ENCODE results near the gene B4GALT2.

B4GALT2 gene

GRCh38 chr1:43974443-43975248, 4.4 kb upstream of the B4GALT2 start, which contains the start of gene ATP6V0B:
Gene ATP6V0B, plus strand, starts transcription at chr1:43974960. Its CDS starts 81 bp downstream, at chr1:43975041.
- peaks cover 6 to 52% of the 10 kb centered on the region in 2 donors for H3K4me1 ChIP-seq (ENCODE audit: control insufficient read depth in 1 of 2, insufficient read depth in 2 of 2, low read length in 2 of 2)
- no peaks in the 10 kb centered on the region for H3K27me3 ChIP-seq (ENCODE audit: low read depth, low read length)
- peak within 1 kb of the TSS; percentile 82 for H3K27ac ChIP-seq (ENCODE audit: low read length)

DNA sequence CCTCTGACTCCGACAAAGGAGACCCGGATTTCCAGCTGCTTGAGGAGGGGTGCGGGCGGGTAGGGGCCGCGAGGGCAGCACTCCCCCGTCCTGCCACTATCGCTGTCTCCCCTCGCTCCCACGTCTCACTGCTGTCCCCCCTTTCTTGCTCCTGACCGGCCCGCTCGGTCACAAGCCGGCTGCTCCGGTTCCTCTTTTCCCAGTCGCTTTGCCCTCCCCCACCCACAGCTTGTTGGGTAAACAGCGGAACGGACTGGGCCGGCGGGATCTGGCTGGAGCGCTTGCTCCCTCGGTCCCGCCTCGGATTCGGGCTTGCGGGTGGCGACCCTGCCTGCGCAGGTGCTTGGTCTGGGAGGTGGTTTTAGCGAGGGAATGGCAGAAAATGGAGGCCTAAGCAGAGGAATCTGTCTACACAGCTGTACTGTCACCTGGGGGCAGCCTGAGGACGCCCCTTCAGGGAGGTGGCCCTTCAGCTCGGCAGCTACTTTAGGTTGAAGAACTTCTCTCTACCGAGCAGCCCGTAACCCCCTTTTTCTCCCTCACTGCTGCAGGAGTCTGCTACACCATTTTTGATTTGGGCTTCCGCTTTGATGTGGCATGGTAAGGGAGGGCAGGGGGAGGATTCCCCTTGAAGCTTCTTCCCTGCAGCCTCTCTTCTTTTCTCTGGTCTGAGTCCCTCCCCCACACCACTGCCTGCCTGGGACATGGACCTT, 3.6 kb upstream of the B4GALT2 start:
- Histone ChIP-seq H3K4me3 (ENCODE audit: low read depth in 1 of 2, low read length in 2 of 2) (peak overlapping the region; percentile 88 to 92), H3K27me3 (ENCODE audit: low read depth, low read length) (no peaks in the 10 kb centered on the region), H3K27ac (ENCODE audit: low read length) (peak overlapping the region; percentile 78), H3K9me3 (ENCODE audit: control insufficient read depth in 1 of 2, low read length in 2 of 2) (no peaks in the 10 kb centered on the region), H3K36me3 (ENCODE audit: control insufficient read depth in 1 of 2, insufficient read depth in 2 of 2, low read length in 2 of 2) (peaks cover 17 to 25% of the 10 kb centered on the region in 2 donors), H3K4me1 (ENCODE audit: control insufficient read depth in 1 of 2, insufficient read depth in 2 of 2, low read length in 2 of 2) (peaks cover 10 to 51% of the 10 kb centered on the region in 2 donors)

More at GRCh38 chr1:43974443-43975248, 4.4 kb upstream of the B4GALT2 start, which contains the start of gene ATP6V0B:
- Histone ChIP-seq H3K36me3 (ENCODE audit: control insufficient read depth in 1 of 2, insufficient read depth in 2 of 2, low read length in 2 of 2) (peaks cover 17 to 25% of the 10 kb centered on the region in 2 donors), H3K9me3 (ENCODE audit: control insufficient read depth in 1 of 2, low read length in 2 of 2) (no peaks in the 10 kb centered on the region), H3K4me3 (ENCODE audit: low read depth in 1 of 2, low read length in 2 of 2) (peak within 1 kb of the TSS; percentile 88 to 92)

GRCh38 chr1:43976045-43976444, 3.0 kb upstream of the B4GALT2 start:
- Histone ChIP-seq H3K27me3 (ENCODE audit: low read depth, low read length) (no peaks in the 10 kb centered on the region), H3K36me3 (ENCODE audit: control insufficient read depth in 1 of 2, insufficient read depth in 2 of 2, low read length in 2 of 2) (peaks cover 17 to 25% of the 10 kb centered on the region in 2 donors), H3K27ac (ENCODE audit: low read length) (no peak overlapping the region), H3K9me3 (ENCODE audit: control insufficient read depth in 1 of 2, low read length in 2 of 2) (no peaks in the 10 kb centered on the region), H3K4me1 (ENCODE audit: control insufficient read depth in 1 of 2, insufficient read depth in 2 of 2, low read length in 2 of 2) (peaks cover 8 to 45% of the 10 kb centered on the region in 2 donors), H3K4me3 (ENCODE audit: low read depth in 1 of 2, low read length in 2 of 2) (peak overlapping the region; percentile 88 to 92)

DNA sequence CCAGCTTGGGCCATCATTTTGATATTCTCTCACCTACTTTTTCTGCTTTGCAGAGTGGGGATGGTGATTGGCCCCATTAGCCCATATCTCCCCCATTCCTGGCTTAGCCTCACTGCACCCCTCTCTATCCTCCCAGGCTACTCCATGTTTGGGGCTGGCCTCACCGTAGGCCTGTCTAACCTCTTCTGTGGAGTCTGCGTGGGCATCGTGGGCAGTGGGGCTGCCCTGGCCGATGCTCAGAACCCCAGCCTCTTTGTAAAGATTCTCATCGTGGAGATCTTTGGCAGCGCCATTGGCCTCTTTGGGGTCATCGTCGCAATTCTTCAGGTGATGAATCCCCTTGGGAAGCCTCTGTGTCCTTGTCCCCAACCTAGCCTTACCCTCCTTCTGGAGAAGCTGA, 2.1 kb upstream of the B4GALT2 start:
- peaks cover 17 to 23% of the 10 kb centered on the region in 2 donors for H3K36me3 ChIP-seq (ENCODE audit: control insufficient read depth in 1 of 2, insufficient read depth in 2 of 2, low read length in 2 of 2)
- H3K4me1 ChIP-seq (ENCODE audit: control insufficient read depth in 1 of 2, insufficient read depth in 2 of 2, low read length in 2 of 2), result peaks cover 8 to 44% of the 10 kb centered on the region in 2 donors
- peak overlapping the region in 1 of 2 donors; percentile 88 for H3K4me3 ChIP-seq (ENCODE audit: low read depth in 1 of 2, low read length in 2 of 2)
- H3K9me3 ChIP-seq (ENCODE audit: control insufficient read depth in 1 of 2, low read length in 2 of 2), result no peaks in the 10 kb centered on the region
- H3K27ac ChIP-seq (ENCODE audit: low read length), result no peak overlapping the region
- no peaks in the 10 kb centered on the region for H3K27me3 ChIP-seq (ENCODE audit: low read depth, low read length)

DNA sequence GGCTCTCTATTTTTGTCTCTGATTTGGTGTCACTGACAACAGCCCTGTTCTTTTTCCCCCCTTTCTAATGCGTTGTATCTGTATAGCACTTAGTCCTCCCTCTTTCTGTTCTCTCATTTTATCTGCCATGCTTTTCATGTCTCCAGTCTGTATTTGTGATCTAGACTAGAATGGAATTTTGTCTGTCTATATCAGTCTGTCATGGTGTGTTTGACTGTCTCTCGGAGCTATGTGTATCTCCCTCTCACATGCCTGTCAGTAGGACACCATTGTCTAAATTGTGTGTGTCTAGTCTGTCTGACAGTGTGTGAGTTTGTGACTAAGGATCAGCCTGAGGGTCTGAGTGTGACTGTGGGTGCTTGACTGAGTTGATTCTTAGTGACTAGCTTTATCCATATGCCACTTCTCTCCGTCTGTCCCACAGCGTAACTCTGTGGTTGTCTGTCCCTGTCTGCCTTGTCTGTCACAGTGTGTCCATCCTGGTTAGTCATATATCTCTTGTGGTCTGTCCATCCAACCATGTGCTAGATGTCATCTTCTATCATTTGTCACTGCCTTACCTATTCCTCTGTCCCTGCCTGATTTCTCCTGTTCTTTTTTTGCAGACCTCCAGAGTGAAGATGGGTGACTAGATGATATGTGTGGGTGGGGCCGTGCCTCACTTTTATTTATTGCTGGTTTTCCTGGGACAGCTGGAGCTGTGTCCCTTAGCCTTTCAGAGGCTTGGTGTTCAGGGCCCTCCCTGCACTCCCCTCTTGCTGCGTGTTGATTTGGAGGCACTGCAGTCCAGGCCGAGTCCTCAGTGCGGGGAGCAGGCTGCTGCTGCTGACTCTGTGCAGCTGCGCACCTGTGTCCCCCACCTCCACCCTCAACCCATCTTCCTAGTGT, 1.4 kb upstream of the B4GALT2 start:
- no peak overlapping the region for H3K4me3 ChIP-seq (ENCODE audit: low read depth in 1 of 2, low read length in 2 of 2)
- peaks cover 8 to 44% of the 10 kb centered on the region in 2 donors for H3K4me1 ChIP-seq (ENCODE audit: control insufficient read depth in 1 of 2, insufficient read depth in 2 of 2, low read length in 2 of 2)
- no peak overlapping the region for H3K27ac ChIP-seq (ENCODE audit: low read length)
- H3K27me3 ChIP-seq (ENCODE audit: low read depth, low read length), result no peaks in the 10 kb centered on the region
- H3K36me3 ChIP-seq (ENCODE audit: control insufficient read depth in 1 of 2, insufficient read depth in 2 of 2, low read length in 2 of 2), result peaks cover 16 to 17% of the 10 kb centered on the region in 2 donors
- H3K9me3 ChIP-seq (ENCODE audit: control insufficient read depth in 1 of 2, low read length in 2 of 2), result no peaks in the 10 kb centered on the region

DNA sequence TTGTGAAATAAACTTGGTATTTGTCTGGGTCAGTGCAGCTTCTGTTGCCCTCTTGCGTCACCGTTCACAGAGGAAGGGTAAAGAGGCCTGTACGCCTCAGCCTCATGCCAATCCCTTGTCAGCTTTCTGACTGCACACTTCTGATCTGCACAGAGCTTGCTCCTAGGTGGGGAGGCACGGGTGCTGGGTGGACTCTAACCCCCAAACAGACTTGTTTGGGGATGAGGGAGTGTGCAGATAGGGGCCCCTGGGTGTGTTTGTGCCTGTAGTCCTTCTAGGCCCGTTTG, 803 bp upstream of the B4GALT2 start:
- H3K36me3 ChIP-seq (ENCODE audit: control insufficient read depth in 1 of 2, insufficient read depth in 2 of 2, low read length in 2 of 2), result peaks cover 13 to 17% of the 10 kb centered on the region in 2 donors
- no peaks in the 10 kb centered on the region for H3K9me3 ChIP-seq (ENCODE audit: control insufficient read depth in 1 of 2, low read length in 2 of 2)
- no peaks in the 10 kb centered on the region for H3K27me3 ChIP-seq (ENCODE audit: low read depth, low read length)
- H3K27ac ChIP-seq (ENCODE audit: low read length), result no peak overlapping the region
- H3K4me1 ChIP-seq (ENCODE audit: control insufficient read depth in 1 of 2, insufficient read depth in 2 of 2, low read length in 2 of 2), result peaks cover 8 to 44% of the 10 kb centered on the region in 2 donors
- H3K4me3 ChIP-seq (ENCODE audit: low read depth in 1 of 2, low read length in 2 of 2), result peak overlapping the region in 1 of 2 donors; percentile 69

DNA sequence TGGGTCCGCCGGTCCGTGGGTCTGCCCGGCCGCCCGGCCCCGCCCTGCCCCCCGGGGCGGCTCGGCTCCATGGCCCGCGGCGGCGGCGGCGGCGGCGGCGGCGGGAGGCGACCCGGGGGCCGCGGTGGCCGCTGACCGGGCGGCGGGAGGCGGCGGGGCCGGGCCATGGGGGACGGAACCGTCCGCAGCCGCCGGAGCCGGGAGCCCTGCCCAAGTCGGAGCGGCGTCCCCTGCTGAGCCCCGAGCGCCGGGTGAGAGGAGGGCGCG, 184 bp downstream of the B4GALT2 start:
- peaks cover 8 to 38% of the 10 kb centered on the region in 2 donors for H3K4me1 ChIP-seq (ENCODE audit: control insufficient read depth in 1 of 2, insufficient read depth in 2 of 2, low read length in 2 of 2)
- H3K9me3 ChIP-seq (ENCODE audit: control insufficient read depth in 1 of 2, low read length in 2 of 2), result no peaks in the 10 kb centered on the region
- H3K4me3 ChIP-seq (ENCODE audit: low read depth in 1 of 2, low read length in 2 of 2), result peak overlapping the region in 1 of 2 donors; percentile 70
- H3K27ac ChIP-seq (ENCODE audit: low read length), result no peak overlapping the region
- no peaks in the 10 kb centered on the region for H3K27me3 ChIP-seq (ENCODE audit: low read depth, low read length)
- peaks cover 13 to 17% of the 10 kb centered on the region in 2 donors for H3K36me3 ChIP-seq (ENCODE audit: control insufficient read depth in 1 of 2, insufficient read depth in 2 of 2, low read length in 2 of 2)

GRCh38 chr1:43979528-43980254, 681 bp downstream of the B4GALT2 start:
- Histone ChIP-seq H3K27ac (ENCODE audit: low read length) (no peak overlapping the region), H3K9me3 (ENCODE audit: control insufficient read depth in 1 of 2, low read length in 2 of 2) (no peaks in the 10 kb centered on the region), H3K4me3 (ENCODE audit: low read depth in 1 of 2, low read length in 2 of 2) (peak overlapping the region; percentile 55 to 70), H3K27me3 (ENCODE audit: low read depth, low read length) (no peaks in the 10 kb centered on the region), H3K36me3 (ENCODE audit: control insufficient read depth in 1 of 2, insufficient read depth in 2 of 2, low read length in 2 of 2) (peaks cover 13 to 17% of the 10 kb centered on the region in 2 donors), H3K4me1 (ENCODE audit: control insufficient read depth in 1 of 2, insufficient read depth in 2 of 2, low read length in 2 of 2) (peaks cover 8 to 36% of the 10 kb centered on the region in 2 donors)

- Histone ChIP-seq H3K4me1 (ENCODE audit: control insufficient read depth in 1 of 2, insufficient read depth in 2 of 2, low read length in 2 of 2) (peaks cover 8 to 34% of the 10 kb centered on the region in 2 donors), H3K36me3 (ENCODE audit: control insufficient read depth in 1 of 2, insufficient read depth in 2 of 2, low read length in 2 of 2) (peaks cover 11 to 17% of the 10 kb centered on the region in 2 donors), H3K27ac (ENCODE audit: low read length) (no peak overlapping the region)
Measured at GRCh38 chr1:43980255-43981134, 1.5 kb downstream of the B4GALT2 start.

GRCh38 chr1:43981135-43981491, 2.1 kb downstream of the B4GALT2 start:
- peaks cover 8 to 28% of the 10 kb centered on the region in 2 donors for H3K4me1 ChIP-seq (ENCODE audit: control insufficient read depth in 1 of 2, insufficient read depth in 2 of 2, low read length in 2 of 2)
- H3K4me3 ChIP-seq (ENCODE audit: low read depth in 1 of 2, low read length in 2 of 2), result no peak overlapping the region
- no peaks in the 10 kb centered on the region for H3K27me3 ChIP-seq (ENCODE audit: low read depth, low read length)
- H3K27ac ChIP-seq (ENCODE audit: low read length), result no peak overlapping the region
- peaks cover 17% of the 10 kb centered on the region in 2 donors for H3K36me3 ChIP-seq (ENCODE audit: control insufficient read depth in 1 of 2, insufficient read depth in 2 of 2, low read length in 2 of 2)
- no peaks in the 10 kb centered on the region for H3K9me3 ChIP-seq (ENCODE audit: control insufficient read depth in 1 of 2, low read length in 2 of 2)

More at GRCh38 chr1:43980255-43981134, 1.5 kb downstream of the B4GALT2 start:
- peak overlapping the region; percentile 55 to 70 for H3K4me3 ChIP-seq (ENCODE audit: low read depth in 1 of 2, low read length in 2 of 2)
- no peaks in the 10 kb centered on the region for H3K27me3 ChIP-seq (ENCODE audit: low read depth, low read length)
- no peaks in the 10 kb centered on the region for H3K9me3 ChIP-seq (ENCODE audit: control insufficient read depth in 1 of 2, low read length in 2 of 2)

All from muscle layer of duodenum (tissue), 2 donors.